ENCODE measurements around the gene OSBPL5.
A peak's percentile ranks its signal among the peaks of the same experiment; 100 is the strongest.

Gene OSBPL5

GRCh38 chr11:3188496-3189195, 23.5 kb upstream of the OSBPL5 start:
- Histone ChIP-seq H3K4me3 (no peak overlapping the region), H3K27me3 (peaks cover 0 to 31% of the 10 kb centered on the region in 2 donors), H3K27ac (no peak overlapping the region), H3K36me3 (no peaks in the 10 kb centered on the region), H3K4me1 (no peaks in the 10 kb centered on the region), H3K9me3 (no peaks in the 10 kb centered on the region)
- peak in 1 of 2 donors; percentile 41 for DNase-seq
- TF ChIP-seq, protein P1, sequence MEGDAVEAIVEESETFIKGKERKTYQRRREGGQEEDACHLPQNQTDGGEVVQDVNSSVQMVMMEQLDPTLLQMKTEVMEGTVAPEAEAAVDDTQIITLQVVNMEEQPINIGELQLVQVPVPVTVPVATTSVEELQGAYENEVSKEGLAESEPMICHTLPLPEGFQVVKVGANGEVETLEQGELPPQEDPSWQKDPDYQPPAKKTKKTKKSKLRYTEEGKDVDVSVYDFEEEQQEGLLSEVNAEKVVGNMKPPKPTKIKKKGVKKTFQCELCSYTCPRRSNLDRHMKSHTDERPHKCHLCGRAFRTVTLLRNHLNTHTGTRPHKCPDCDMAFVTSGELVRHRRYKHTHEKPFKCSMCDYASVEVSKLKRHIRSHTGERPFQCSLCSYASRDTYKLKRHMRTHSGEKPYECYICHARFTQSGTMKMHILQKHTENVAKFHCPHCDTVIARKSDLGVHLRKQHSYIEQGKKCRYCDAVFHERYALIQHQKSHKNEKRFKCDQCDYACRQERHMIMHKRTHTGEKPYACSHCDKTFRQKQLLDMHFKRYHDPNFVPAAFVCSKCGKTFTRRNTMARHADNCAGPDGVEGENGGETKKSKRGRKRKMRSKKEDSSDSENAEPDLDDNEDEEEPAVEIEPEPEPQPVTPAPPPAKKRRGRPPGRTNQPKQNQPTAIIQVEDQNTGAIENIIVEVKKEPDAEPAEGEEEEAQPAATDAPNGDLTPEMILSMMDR (IDR thresholded peaks at IDR 0.05) = no peak
- intact Hi-C loops (cut with DNase I; ENCODE audit: low total_unique reads) = no loop called here

- intact Hi-C loops (cut with DNase I; ENCODE audit: low total_unique reads) = no loop called here
- H3K4me3 ChIP-seq = no peak overlapping the region
- peak in 1 of 2 donors; percentile 56 for DNase-seq
Observed at GRCh38 chr11:3186166-3186953, 21.2 kb upstream of the OSBPL5 start.

GRCh38 chr11:3184732-3185347, 19.7 kb upstream of the OSBPL5 start:
- intact Hi-C loops (cut with DNase I; ENCODE audit: low total_unique reads) = no loop called here
- H3K27ac ChIP-seq = no peak overlapping the region
- H3K36me3 ChIP-seq = no peaks in the 10 kb centered on the region
- no peaks in the 10 kb centered on the region for H3K9me3 ChIP-seq
- TF ChIP-seq, protein P1 (IDR thresholded peaks at IDR 0.05) = no peak
- H3K27me3 ChIP-seq = peaks cover 0 to 15% of the 10 kb centered on the region in 2 donors
- peak in 1 of 2 donors; percentile 24 for DNase-seq
- H3K4me3 ChIP-seq = no peak overlapping the region
- no peaks in the 10 kb centered on the region for H3K4me1 ChIP-seq

More at GRCh38 chr11:3186166-3186953, 21.2 kb upstream of the OSBPL5 start:
- H3K4me1 ChIP-seq = no peaks in the 10 kb centered on the region
- TF ChIP-seq, protein P1 (IDR thresholded peaks at IDR 0.05) = no peak
- no peaks in the 10 kb centered on the region for H3K9me3 ChIP-seq
- H3K27me3 ChIP-seq = peaks cover 0 to 18% of the 10 kb centered on the region in 2 donors
- H3K27ac ChIP-seq = no peak overlapping the region
- no peaks in the 10 kb centered on the region for H3K36me3 ChIP-seq

- peak in 1 of 2 donors; percentile 10 for DNase-seq
- H3K4me3 ChIP-seq = no peak overlapping the region
Observed at GRCh38 chr11:3183523-3183922, 18.4 kb upstream of the OSBPL5 start.

DNA sequence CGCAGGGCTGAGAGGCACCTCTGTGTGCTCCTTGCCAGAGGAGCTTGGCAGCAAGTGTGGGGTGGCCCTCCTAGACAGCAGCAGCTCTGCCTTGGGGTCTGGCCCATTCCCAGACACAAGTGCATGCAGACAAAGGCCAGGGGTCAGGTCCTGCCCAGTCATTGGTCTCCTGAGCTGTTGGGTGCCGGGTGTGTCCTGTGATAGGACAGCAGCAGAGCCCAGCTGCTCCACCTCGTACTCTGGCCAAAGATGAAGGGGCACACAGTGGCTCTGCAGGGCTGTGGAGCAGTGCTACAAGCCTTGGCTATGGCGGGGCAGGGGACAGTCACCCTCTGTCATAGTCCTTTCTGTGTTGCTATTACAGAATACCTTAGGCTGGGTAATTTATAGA, 17.3 kb upstream of the OSBPL5 start:
- intact Hi-C loops (cut with DNase I; ENCODE audit: low total_unique reads) = no loop called here
- H3K27me3 ChIP-seq = no peaks in the 10 kb centered on the region
- no peaks in the 10 kb centered on the region for H3K9me3 ChIP-seq
- no peak overlapping the region for H3K27ac ChIP-seq
- TF ChIP-seq, protein P1 (IDR thresholded peaks at IDR 0.05) = no peak
- H3K36me3 ChIP-seq = no peaks in the 10 kb centered on the region
- no peaks in the 10 kb centered on the region for H3K4me1 ChIP-seq
- peak in 1 of 2 donors; percentile 50 for DNase-seq
- H3K4me3 ChIP-seq = no peak overlapping the region

More at GRCh38 chr11:3183523-3183922, 18.4 kb upstream of the OSBPL5 start:
- TF ChIP-seq, protein P1 (IDR thresholded peaks at IDR 0.05) = no peak
- H3K9me3 ChIP-seq = no peaks in the 10 kb centered on the region
- H3K27me3 ChIP-seq = peaks cover 0 to 2% of the 10 kb centered on the region in 2 donors
- no peaks in the 10 kb centered on the region for H3K4me1 ChIP-seq
- H3K27ac ChIP-seq = no peak overlapping the region
- H3K36me3 ChIP-seq = no peaks in the 10 kb centered on the region
- intact Hi-C loops (cut with DNase I; ENCODE audit: low total_unique reads) = no loop called here

Measured in tibial artery (tissue), 4 donors.